ENCODE results near the gene ASIP. TPM values are rescaled to one million over a fixed set of nuclear protein-coding genes. Genes with fewer than 3 reads are reported as not detected.

Gene ASIP, protein sequence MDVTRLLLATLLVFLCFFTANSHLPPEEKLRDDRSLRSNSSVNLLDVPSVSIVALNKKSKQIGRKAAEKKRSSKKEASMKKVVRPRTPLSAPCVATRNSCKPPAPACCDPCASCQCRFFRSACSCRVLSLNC
- total RNA-seq (ENCODE audit: low replicate concordance) = not detected in 2 replicates

DNA sequence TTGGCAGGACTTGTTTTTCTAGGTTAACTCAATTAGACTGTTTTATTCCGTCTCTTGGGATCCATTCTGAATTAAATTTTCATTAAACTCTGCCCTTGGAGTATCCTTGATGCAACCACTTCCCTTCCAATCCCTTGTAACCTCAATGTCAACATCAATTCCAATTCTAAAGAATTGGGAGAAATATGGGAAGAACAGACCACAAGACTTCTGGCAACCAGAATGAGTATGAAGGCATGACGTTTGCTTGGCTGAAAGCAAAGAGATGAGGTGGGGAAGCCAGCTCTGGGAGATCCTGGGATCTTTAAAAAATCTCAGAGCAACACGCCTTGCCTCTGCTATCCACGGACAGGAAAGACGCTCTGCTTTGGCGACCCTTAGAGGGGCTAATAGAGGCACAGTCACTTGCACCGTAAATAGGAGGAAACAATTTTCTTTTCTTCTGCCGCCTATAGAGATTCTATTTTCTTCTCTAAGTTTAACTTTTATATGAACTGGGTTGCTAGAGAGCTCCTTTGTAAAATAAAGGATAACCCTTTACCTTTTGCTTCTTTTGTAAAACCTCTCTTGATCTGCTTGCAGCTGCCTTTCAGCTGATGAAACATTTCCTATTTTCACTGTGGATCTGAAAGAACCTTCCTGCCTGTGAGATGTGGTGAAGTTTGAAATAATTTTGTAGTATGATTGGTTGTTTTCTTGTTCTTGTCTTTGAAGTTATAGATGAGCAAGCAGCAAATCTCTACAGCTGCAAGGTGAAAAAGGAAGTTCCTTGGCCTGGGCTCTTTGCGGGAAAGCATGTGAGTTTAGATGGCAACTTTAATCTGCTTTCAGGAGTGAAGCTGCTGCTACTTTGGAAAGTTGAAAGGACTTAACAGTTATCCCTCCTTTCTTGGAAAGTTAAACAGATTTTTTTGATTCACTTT lies at the start of gene ASIP:
Gene ASIP, plus strand, starts transcription at position 731 of the 923 bp plus-strand sequence. CDS start 18,952 bp downstream, outside the sequence.
- H3K4me2 ChIP-seq = no peak within 1 kb of the TSS

DNA sequence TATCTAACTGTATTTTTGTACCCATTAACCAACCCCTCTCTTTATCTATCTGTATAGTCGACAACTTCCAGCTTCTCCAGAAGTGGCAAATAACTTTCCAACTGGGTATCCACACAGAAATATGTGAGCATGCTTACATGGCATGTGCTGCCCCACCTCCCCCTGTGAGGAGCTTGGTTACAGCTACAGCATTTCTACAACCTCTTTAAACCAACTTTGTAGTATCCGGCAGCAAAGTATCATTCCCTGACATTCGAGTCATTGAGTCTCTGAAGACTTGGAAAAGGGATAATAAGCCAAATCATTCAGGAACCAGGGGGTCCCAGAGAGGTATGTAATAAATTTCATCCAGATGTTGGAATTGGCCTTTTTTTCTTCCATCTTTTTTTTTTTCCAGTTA lies 48.2 kb upstream of the ASIP start:
- Mint-ChIP-seq H3K4me3 (no peak overlapping the region), H3K27ac (no peak overlapping the region)

More for the DNA sequence above, at the start of gene ASIP:
- DNase-seq (ENCODE audit: low spot score) = no peak
- Histone ChIP-seq H3K27ac (no peak within 1 kb of the TSS), H2AFZ (replicated peaks) (no peak within 1 kb of the TSS), H4K20me1 (ENCODE audit: low read depth) (no peaks in the 10 kb centered on the region), H3K9ac (no peak within 1 kb of the TSS), H3K27me3 (no peaks in the 10 kb centered on the region), H3K36me3 (no peaks in the 10 kb centered on the region), H3K9me3 (ENCODE audit: low read depth) (peaks cover 6% of the 10 kb centered on the region), H3K4me3 (no peak within 1 kb of the TSS), H3K4me1 (peaks cover 7% of the 10 kb centered on the region), H3K79me2 (ENCODE audit: low read depth) (no peaks in the 10 kb centered on the region), H3F3A (ENCODE audit: low read depth) (no peaks in the 10 kb centered on the region)
- TF ChIP-seq EZH2 (IDR thresholded peaks at IDR 0.05) (no peak), EZH2phosphoT487 (IDR thresholded peaks at IDR 0.05) (no peak)
- TF ChIP-seq, protein P1, sequence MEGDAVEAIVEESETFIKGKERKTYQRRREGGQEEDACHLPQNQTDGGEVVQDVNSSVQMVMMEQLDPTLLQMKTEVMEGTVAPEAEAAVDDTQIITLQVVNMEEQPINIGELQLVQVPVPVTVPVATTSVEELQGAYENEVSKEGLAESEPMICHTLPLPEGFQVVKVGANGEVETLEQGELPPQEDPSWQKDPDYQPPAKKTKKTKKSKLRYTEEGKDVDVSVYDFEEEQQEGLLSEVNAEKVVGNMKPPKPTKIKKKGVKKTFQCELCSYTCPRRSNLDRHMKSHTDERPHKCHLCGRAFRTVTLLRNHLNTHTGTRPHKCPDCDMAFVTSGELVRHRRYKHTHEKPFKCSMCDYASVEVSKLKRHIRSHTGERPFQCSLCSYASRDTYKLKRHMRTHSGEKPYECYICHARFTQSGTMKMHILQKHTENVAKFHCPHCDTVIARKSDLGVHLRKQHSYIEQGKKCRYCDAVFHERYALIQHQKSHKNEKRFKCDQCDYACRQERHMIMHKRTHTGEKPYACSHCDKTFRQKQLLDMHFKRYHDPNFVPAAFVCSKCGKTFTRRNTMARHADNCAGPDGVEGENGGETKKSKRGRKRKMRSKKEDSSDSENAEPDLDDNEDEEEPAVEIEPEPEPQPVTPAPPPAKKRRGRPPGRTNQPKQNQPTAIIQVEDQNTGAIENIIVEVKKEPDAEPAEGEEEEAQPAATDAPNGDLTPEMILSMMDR (IDR thresholded peaks at IDR 0.05) = no peak
- H3K4me1 Mint-ChIP-seq = peaks cover 13% of the 10 kb centered on the region
- peaks cover 2% of the 10 kb centered on the region for H3K36me3 Mint-ChIP-seq
- no peak within 1 kb of the TSS for H3K4me3 Mint-ChIP-seq
- no peak within 1 kb of the TSS for H3K27ac Mint-ChIP-seq
- peaks cover 23% of the 10 kb centered on the region for H3K9me3 Mint-ChIP-seq
- no peaks in the 10 kb centered on the region for H3K27me3 Mint-ChIP-seq (ENCODE audit: insufficient read depth, low read depth)

DNA sequence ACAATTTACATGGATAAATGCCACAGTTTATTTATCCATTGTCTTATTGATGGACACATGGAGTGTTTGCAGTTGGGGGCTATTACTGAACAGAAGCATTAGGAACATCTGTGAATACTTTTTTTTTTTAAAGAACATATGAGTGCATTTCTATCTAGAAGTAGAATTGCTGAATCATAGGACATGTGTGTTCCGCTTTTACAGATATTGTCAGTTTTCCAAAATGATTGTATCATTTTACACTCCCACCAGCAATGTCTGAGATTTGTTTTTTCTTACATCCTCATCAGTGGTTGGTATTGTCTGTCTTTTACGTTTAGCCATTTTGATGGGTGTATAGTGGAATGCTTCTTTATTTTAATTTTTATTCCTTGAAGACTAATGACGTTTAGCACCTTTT lies 42.0 kb upstream of the ASIP start:
- Histone ChIP-seq H3K9me3 (ENCODE audit: low read depth) (no peaks in the 10 kb centered on the region), H3K36me3 (no peaks in the 10 kb centered on the region), H4K20me1 (ENCODE audit: low read depth) (no peaks in the 10 kb centered on the region), H2AFZ (replicated peaks) (no peak overlapping the region), H3K4me2 (no peak overlapping the region), H3K27me3 (peaks cover 10% of the 10 kb centered on the region), H3K4me3 (no peak overlapping the region), H3F3A (ENCODE audit: low read depth) (no peaks in the 10 kb centered on the region), H3K4me1 (peaks cover 16% of the 10 kb centered on the region), H3K9ac (no peak overlapping the region), H3K79me2 (ENCODE audit: low read depth) (no peaks in the 10 kb centered on the region), H3K27ac (no peak overlapping the region)
- H3K27ac Mint-ChIP-seq = no peak overlapping the region
- H3K27me3 Mint-ChIP-seq (ENCODE audit: insufficient read depth, low read depth) = no peaks in the 10 kb centered on the region
- no peak overlapping the region for H3K4me3 Mint-ChIP-seq
- no peaks in the 10 kb centered on the region for H3K9me3 Mint-ChIP-seq
- H3K4me1 Mint-ChIP-seq = peaks cover 26% of the 10 kb centered on the region
- no peaks in the 10 kb centered on the region for H3K36me3 Mint-ChIP-seq
- no peak for DNase-seq (ENCODE audit: low spot score)
- TF ChIP-seq EZH2phosphoT487 (IDR thresholded peaks at IDR 0.05) = no peak
- TF ChIP-seq, protein P1 (IDR thresholded peaks at IDR 0.05) = no peak
- no peak for TF ChIP-seq EZH2 (IDR thresholded peaks at IDR 0.05)

More for the DNA sequence above, 48.2 kb upstream of the ASIP start:
- Histone ChIP-seq H3F3A (ENCODE audit: low read depth) (peaks cover 6% of the 10 kb centered on the region), H3K27ac (no peak overlapping the region), H3K79me2 (ENCODE audit: low read depth) (no peaks in the 10 kb centered on the region), H3K9ac (no peak overlapping the region), H3K9me3 (ENCODE audit: low read depth) (no peaks in the 10 kb centered on the region), H2AFZ (replicated peaks) (no peak overlapping the region), H3K4me2 (no peak overlapping the region), H3K4me3 (no peak overlapping the region), H3K36me3 (no peaks in the 10 kb centered on the region), H4K20me1 (ENCODE audit: low read depth) (no peaks in the 10 kb centered on the region), H3K4me1 (peaks cover 26% of the 10 kb centered on the region), H3K27me3 (no peaks in the 10 kb centered on the region)
- H3K36me3 Mint-ChIP-seq = no peaks in the 10 kb centered on the region
- H3K4me1 Mint-ChIP-seq = peaks cover 34% of the 10 kb centered on the region
- H3K9me3 Mint-ChIP-seq = no peaks in the 10 kb centered on the region
- no peak for DNase-seq (ENCODE audit: low spot score)
- H3K27me3 Mint-ChIP-seq (ENCODE audit: insufficient read depth, low read depth) = no peaks in the 10 kb centered on the region
- TF ChIP-seq EZH2phosphoT487 (IDR thresholded peaks at IDR 0.05) = no peak
- no peak for TF ChIP-seq EZH2 (IDR thresholded peaks at IDR 0.05)
- TF ChIP-seq, protein P1 (IDR thresholded peaks at IDR 0.05) = no peak

Data from neural progenitor cell (in vitro differentiated cells).